ENCODE data around the gene STMN3.

DNA sequence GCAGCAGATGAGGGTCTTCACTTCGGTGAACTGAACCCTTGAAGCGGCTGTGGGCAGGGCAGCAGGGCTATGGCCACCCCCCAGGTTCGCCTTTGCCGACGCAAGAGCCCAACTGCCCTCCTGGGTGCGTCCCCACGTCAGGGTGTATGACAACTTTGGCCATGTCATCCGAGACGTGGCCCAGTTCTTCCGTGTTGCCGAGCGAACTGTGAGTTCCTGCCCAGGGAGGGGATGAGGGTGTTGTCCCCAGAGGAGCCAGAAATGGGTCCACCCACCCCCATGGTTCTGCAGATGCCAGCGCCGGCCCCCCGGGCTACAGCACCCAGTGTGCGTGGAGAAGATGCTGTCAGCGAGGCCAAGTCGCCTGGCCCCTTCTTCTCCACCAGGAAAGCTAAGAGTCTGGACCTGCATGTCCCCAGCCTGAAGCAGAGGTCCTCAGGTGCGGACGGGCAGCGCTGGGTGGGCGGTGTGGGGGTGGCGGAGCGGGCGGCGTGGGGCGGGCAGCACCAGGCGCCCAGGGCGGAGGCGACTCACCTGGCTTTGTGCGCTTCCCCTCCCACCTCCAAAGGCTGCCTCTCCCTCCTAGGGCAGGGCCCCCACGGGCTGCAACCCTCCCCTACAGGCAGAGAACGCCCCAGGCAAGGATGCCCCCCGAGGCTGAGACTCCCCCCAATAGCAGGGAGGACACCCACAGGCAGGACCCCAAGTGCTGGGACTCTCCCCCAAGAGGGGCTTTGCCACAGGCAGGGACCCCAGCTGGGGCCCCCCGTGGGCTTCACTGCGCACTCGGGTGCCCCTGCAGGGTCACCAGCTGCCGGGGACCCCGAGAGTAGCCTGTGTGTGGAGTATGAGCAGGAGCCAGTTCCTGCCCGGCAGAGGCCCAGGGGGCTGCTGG lies 37.0 kb upstream of the STMN3 start:
- TF ChIP-seq, protein P1, sequence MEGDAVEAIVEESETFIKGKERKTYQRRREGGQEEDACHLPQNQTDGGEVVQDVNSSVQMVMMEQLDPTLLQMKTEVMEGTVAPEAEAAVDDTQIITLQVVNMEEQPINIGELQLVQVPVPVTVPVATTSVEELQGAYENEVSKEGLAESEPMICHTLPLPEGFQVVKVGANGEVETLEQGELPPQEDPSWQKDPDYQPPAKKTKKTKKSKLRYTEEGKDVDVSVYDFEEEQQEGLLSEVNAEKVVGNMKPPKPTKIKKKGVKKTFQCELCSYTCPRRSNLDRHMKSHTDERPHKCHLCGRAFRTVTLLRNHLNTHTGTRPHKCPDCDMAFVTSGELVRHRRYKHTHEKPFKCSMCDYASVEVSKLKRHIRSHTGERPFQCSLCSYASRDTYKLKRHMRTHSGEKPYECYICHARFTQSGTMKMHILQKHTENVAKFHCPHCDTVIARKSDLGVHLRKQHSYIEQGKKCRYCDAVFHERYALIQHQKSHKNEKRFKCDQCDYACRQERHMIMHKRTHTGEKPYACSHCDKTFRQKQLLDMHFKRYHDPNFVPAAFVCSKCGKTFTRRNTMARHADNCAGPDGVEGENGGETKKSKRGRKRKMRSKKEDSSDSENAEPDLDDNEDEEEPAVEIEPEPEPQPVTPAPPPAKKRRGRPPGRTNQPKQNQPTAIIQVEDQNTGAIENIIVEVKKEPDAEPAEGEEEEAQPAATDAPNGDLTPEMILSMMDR (IDR thresholded peaks at IDR 0.05): no peak
- no peak for TF ChIP-seq POLR2A (IDR thresholded peaks at IDR 0.05)

Measured in body of pancreas (tissue), 4 donors.